ENCODE measurements around the gene EVI2A.

- TF ChIP-seq POLR2A (IDR thresholded peaks at IDR 0.05; ENCODE audit: low read length) (no peak), GATA1 (IDR thresholded peaks at IDR 0.05; ENCODE audit: low read depth, low read length) (no peak)
Observed at GRCh38 chr17:31364012-31364411, 42.6 kb upstream of the EVI2A start.

All from erythroblast (primary cell).